Caco-2 (cell line): ENCODE measurements around the gene BCL2L11. TPM values are rescaled to one million over a fixed set of nuclear protein-coding genes. Genes with fewer than 3 reads are reported as not detected.

Source experiments
- BruUV-seq: library from RNA; stranded (reverse); fragments of 400-500 nt; replicated peaks from 2 replicates; lab custom pipeline; 2021; lab: Mats Ljungman, UMichigan
- CTCF ChIA-PET: fragments of 300-600 bp; sonication (Branson Sonifier 250); formaldehyde crosslinking; loops from one replicate; lab custom pipeline; 2022; ENCODE audit warnings: antibody characterized with exemption; lab: Charles Lee
- POLR2A ChIA-PET: fragments of 300-600 bp; sonication (Branson Sonifier 250); formaldehyde crosslinking; loops from one replicate; lab custom pipeline; 2022; ENCODE audit warnings: antibody characterized with exemption; lab: Charles Lee
- DNase-seq, 2 experiments: peaks; one replicate each; pipeline versions ENCODE4 v3.0.0 to v3.0.0-alpha.2; 2020 to 2022
- H3K27me3 ChIP-seq: replicated peaks from 2 replicates; pipeline ENCODE4 v1.6.0; 2011; ENCODE audit warnings: low read length; ENCODE audit not compliant: control insufficient read depth, insufficient read depth
- H3K36me3 ChIP-seq: 2 replicates; pipeline ENCODE4 v1.5.1; 2011; ENCODE audit warnings: low read length; ENCODE audit not compliant: control insufficient read depth, insufficient read depth
- H3K4me1 ChIP-seq: fragments of 250-450 bp; sonication (Bioruptor Pico); 2 replicates; pipeline ENCODE4 v1.5.1; 2020; ENCODE audit warnings: mild to moderate bottlenecking
- H3K4me3 ChIP-seq: 2 replicates; pipeline ENCODE4 v1.5.1; 2011; ENCODE audit warnings: low read depth, mild to moderate bottlenecking, control low read depth, low read length
- H3K9me3 ChIP-seq: fragments of 250-450 bp; sonication (Bioruptor Pico); 2 replicates; pipeline ENCODE4 v1.5.1; 2020; ENCODE audit warnings: mild to moderate bottlenecking, moderate library complexity
- H3K27ac Mint-ChIP-seq: one replicate; pipeline ENCODE4 v1.8.0; 2022; ENCODE audit warnings: mixed read lengths; ENCODE audit not compliant: unreplicated experiment
- H3K27me3 Mint-ChIP-seq: one replicate; pipeline ENCODE4 v1.8.0; 2022; ENCODE audit warnings: mixed read lengths; ENCODE audit not compliant: insufficient read depth, unreplicated experiment
- H3K36me3 Mint-ChIP-seq: one replicate; pipeline ENCODE4 v1.8.0; 2022; ENCODE audit warnings: mild to moderate bottlenecking, mixed read lengths; ENCODE audit not compliant: insufficient read depth, unreplicated experiment
- H3K4me1 Mint-ChIP-seq: one replicate; pipeline ENCODE4 v1.8.0; 2022; ENCODE audit warnings: low read depth, mixed read lengths; ENCODE audit not compliant: unreplicated experiment
- H3K4me3 Mint-ChIP-seq: one replicate; pipeline ENCODE4 v1.8.0; 2022; ENCODE audit warnings: mild to moderate bottlenecking, moderate library complexity, mixed read lengths; ENCODE audit not compliant: unreplicated experiment
- H3K9me3 Mint-ChIP-seq: one replicate; pipeline ENCODE4 v1.8.0; 2022; ENCODE audit warnings: mixed read lengths; ENCODE audit not compliant: unreplicated experiment
- CTCF ChIP-seq, 2 experiments: fragments of 200-600 bp in 1 of 2; IDR thresholded peaks; 1 replicate in 1 of 2; 2 replicates in 1 of 2; pipeline versions ENCODE4 v1.5.1 to v1.8.0; 2011 to 2022; ENCODE audit warnings: antibody characterized with exemption in 1 of 2, control low read depth in 1 of 2, inconsistent platforms in 1 of 2, low read depth in 1 of 2, low read length in 1 of 2, mild to moderate bottlenecking in 1 of 2, moderate library complexity in 1 of 2; ENCODE audit not compliant: insufficient read depth in 1 of 2, severe bottlenecking in 1 of 2, unreplicated experiment in 1 of 2
- intact Hi-C: fragments of 100-400 bp; cut with micrococcal nuclease; formaldehyde crosslinking; loops from one replicate; pipeline ENCODE4 v1.10.0; 2022; ENCODE audit not compliant: unreplicated experiment
- total RNA-seq: library from RNA; stranded (reverse); gene quantifications from 2 replicates; pipeline ENCODE4 v1.2.3, GENCODE V29; 2022

The BCL2L11 gene
- total RNA-seq, 1 experiment from 2014 or later, result 28.9 TPM

- no peaks in the 10 kb centered on the region for H3K9me3 ChIP-seq
- CTCF ChIA-PET, result no interaction called here
- peaks cover 7% of the 10 kb centered on the region for H3K36me3 ChIP-seq
- no peak for TF ChIP-seq CTCF (IDR thresholded peaks at IDR 0.05; ENCODE audit: insufficient read depth in 1 of 2, low read depth in 1 of 2, low read length in 1 of 2, severe bottlenecking in 1 of 2, unreplicated experiment in 1 of 2)
- H3K4me3 ChIP-seq, result no peak overlapping the region
- POLR2A ChIA-PET, result interaction anchor here (0.6 kb wide), 1 partner anchor 78 kb away, joined by 4 read pairs; no protein-coding TSS in a partner anchor
- Mint-ChIP-seq H3K4me1 (no peaks in the 10 kb centered on the region), H3K27me3 (no peaks in the 10 kb centered on the region), H3K27ac (no peak overlapping the region), H3K9me3 (no peaks in the 10 kb centered on the region), H3K36me3 (peaks cover 75% of the 10 kb centered on the region), H3K4me3 (no peak overlapping the region)
- no peaks in the 10 kb centered on the region for H3K4me1 ChIP-seq
- no peak for DNase-seq
- no TSS peak for BruUV-seq
- H3K27me3 ChIP-seq, result no peaks in the 10 kb centered on the region
- intact Hi-C loops, result no loop called here
Measured at GRCh38 chr2:111127351-111127750, 6.6 kb downstream of the BCL2L11 start.

GRCh38 chr2:111128096-111128495, 7.4 kb downstream of the BCL2L11 start:
- intact Hi-C loops, result no loop called here
- H3K27ac Mint-ChIP-seq, result no peak overlapping the region
- H3K27me3 ChIP-seq, result no peaks in the 10 kb centered on the region
- H3K4me3 ChIP-seq, result no peak overlapping the region
- no peak for TF ChIP-seq CTCF (IDR thresholded peaks at IDR 0.05; ENCODE audit: insufficient read depth in 1 of 2, low read depth in 1 of 2, low read length in 1 of 2, severe bottlenecking in 1 of 2, unreplicated experiment in 1 of 2)
- no peak overlapping the region for H3K4me3 Mint-ChIP-seq
- BruUV-seq, result no TSS peak
- no peaks in the 10 kb centered on the region for H3K4me1 Mint-ChIP-seq
- no peaks in the 10 kb centered on the region for H3K4me1 ChIP-seq
- H3K9me3 ChIP-seq, result no peaks in the 10 kb centered on the region
- ChIA-PET CTCF (no interaction called here), POLR2A (no interaction called here)
- peaks cover 67% of the 10 kb centered on the region for H3K36me3 Mint-ChIP-seq
- DNase-seq, result no peak
- no peaks in the 10 kb centered on the region for H3K9me3 Mint-ChIP-seq
- H3K36me3 ChIP-seq, result peaks cover 7% of the 10 kb centered on the region
- H3K27me3 Mint-ChIP-seq, result no peaks in the 10 kb centered on the region

GRCh38 chr2:111133603-111134002, 12.9 kb downstream of the BCL2L11 start:
- ChIA-PET CTCF (interaction anchor here (2.2 kb wide), 1 partner anchor 13 kb away, joined by 5 read pairs; the partner anchor contains the start of gene BCL2L11), POLR2A (no interaction called here)
- H3K4me3 Mint-ChIP-seq, result no peak overlapping the region
- no peaks in the 10 kb centered on the region for H3K27me3 ChIP-seq
- no peak overlapping the region for H3K27ac Mint-ChIP-seq
- no peak for TF ChIP-seq CTCF (IDR thresholded peaks at IDR 0.05; ENCODE audit: insufficient read depth in 1 of 2, low read depth in 1 of 2, low read length in 1 of 2, severe bottlenecking in 1 of 2, unreplicated experiment in 1 of 2)
- intact Hi-C loops, result no loop called here
- H3K36me3 ChIP-seq, result peaks cover 9% of the 10 kb centered on the region; the same call in 1 of the 2 replicates
- BruUV-seq, result no TSS peak
- H3K36me3 Mint-ChIP-seq, result peaks cover 53% of the 10 kb centered on the region
- no peaks in the 10 kb centered on the region for H3K4me1 ChIP-seq
- no peaks in the 10 kb centered on the region for H3K27me3 Mint-ChIP-seq
- H3K9me3 Mint-ChIP-seq, result no peaks in the 10 kb centered on the region
- no peak overlapping the region for H3K4me3 ChIP-seq
- no peaks in the 10 kb centered on the region for H3K9me3 ChIP-seq
- peaks cover 12% of the 10 kb centered on the region for H3K4me1 Mint-ChIP-seq
- no peak for DNase-seq
